ENCODE results near the gene PALD1.

GRCh38 chr10:70528741-70529362 lies 50.3 kb downstream of the PALD1 start:
- TF ChIP-seq, protein P1, sequence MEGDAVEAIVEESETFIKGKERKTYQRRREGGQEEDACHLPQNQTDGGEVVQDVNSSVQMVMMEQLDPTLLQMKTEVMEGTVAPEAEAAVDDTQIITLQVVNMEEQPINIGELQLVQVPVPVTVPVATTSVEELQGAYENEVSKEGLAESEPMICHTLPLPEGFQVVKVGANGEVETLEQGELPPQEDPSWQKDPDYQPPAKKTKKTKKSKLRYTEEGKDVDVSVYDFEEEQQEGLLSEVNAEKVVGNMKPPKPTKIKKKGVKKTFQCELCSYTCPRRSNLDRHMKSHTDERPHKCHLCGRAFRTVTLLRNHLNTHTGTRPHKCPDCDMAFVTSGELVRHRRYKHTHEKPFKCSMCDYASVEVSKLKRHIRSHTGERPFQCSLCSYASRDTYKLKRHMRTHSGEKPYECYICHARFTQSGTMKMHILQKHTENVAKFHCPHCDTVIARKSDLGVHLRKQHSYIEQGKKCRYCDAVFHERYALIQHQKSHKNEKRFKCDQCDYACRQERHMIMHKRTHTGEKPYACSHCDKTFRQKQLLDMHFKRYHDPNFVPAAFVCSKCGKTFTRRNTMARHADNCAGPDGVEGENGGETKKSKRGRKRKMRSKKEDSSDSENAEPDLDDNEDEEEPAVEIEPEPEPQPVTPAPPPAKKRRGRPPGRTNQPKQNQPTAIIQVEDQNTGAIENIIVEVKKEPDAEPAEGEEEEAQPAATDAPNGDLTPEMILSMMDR (IDR thresholded peaks at IDR 0.05): no peak
- no peak for TF ChIP-seq POLR2A (IDR thresholded peaks at IDR 0.05)

All from suprapubic skin (tissue), 3 donors.